Effector memory CD8-positive, alpha-beta T cell (primary cell): ENCODE measurements around the gene SUN3.
"Not testable (repeated sequence)": the region's sequence is repeated elsewhere in the genome, so short reads cannot be mapped to it uniquely, and the experiment has no call there.

Experiments used
- ATAC-seq: fragments of 150-1000 bp; cut with Tn5 transposase; replicated peaks from 2 replicates; pipeline ENCODE4 v1.10.0; 2021; ENCODE audit warnings: mild to moderate bottlenecking, moderate library complexity
- DNase-seq, 3 experiments: peaks; one replicate each; pipeline ENCODE4 v3.0.0; 2021
- H3K27ac Mint-ChIP-seq, 2 donors: one replicate each; pipeline ENCODE4 v1.8.0; 2022; ENCODE audit warnings: mild to moderate bottlenecking in 2 of 2, mixed read lengths in 2 of 2, moderate library complexity in 2 of 2
- H3K27me3 Mint-ChIP-seq, 2 donors: one replicate each; pipeline ENCODE4 v1.8.0; 2022; ENCODE audit warnings: mixed read lengths in 2 of 2
- H3K36me3 Mint-ChIP-seq: one replicate; pipeline ENCODE4 v1.8.0; 2022; ENCODE audit warnings: mild to moderate bottlenecking, moderate library complexity, mixed read lengths; ENCODE audit not compliant: insufficient read depth
- H3K4me1 Mint-ChIP-seq, 2 donors: one replicate each; pipeline ENCODE4 v1.8.0; 2022; ENCODE audit warnings: low read depth in 2 of 2, mixed read lengths in 2 of 2
- H3K4me3 Mint-ChIP-seq, 2 donors: one replicate each; pipeline ENCODE4 v1.8.0; 2022; ENCODE audit warnings: mild to moderate bottlenecking in 2 of 2, mixed read lengths in 2 of 2, moderate library complexity in 2 of 2
- H3K9me3 Mint-ChIP-seq, 2 donors: one replicate each; pipeline ENCODE4 v1.8.0; 2022; ENCODE audit warnings: mixed read lengths in 2 of 2

Gene SUN3

GRCh38 chr7:48011323-48011722 lies 17.6 kb downstream of the SUN3 start:
- peaks cover 1% of the 10 kb centered on the region in 2 donors for H3K4me1 Mint-ChIP-seq
- peaks cover 13 to 23% of the 10 kb centered on the region in 2 donors for H3K27me3 Mint-ChIP-seq
- no peaks in the 10 kb centered on the region for H3K36me3 Mint-ChIP-seq
- no peak overlapping the region for H3K4me3 Mint-ChIP-seq
- DNase-seq (no peak), ATAC-seq (no peak)
- no peak overlapping the region for H3K27ac Mint-ChIP-seq
- no peaks in the 10 kb centered on the region for H3K9me3 Mint-ChIP-seq

- H3K9me3 Mint-ChIP-seq: no peaks in the 10 kb centered on the region
- H3K36me3 Mint-ChIP-seq: no peaks in the 10 kb centered on the region
- ATAC-seq: no peak
- DNase-seq: no peak
- H3K27me3 Mint-ChIP-seq: peaks cover 7 to 22% of the 10 kb centered on the region in 2 donors
- peaks cover 0 to 1% of the 10 kb centered on the region in 2 donors for H3K4me1 Mint-ChIP-seq
- H3K27ac Mint-ChIP-seq: no peak overlapping the region
- H3K4me3 Mint-ChIP-seq: no peak overlapping the region
These were observed 19.0 kb downstream of the SUN3 start for GRCh38 chr7:48009954-48010353.

- no peaks in the 10 kb centered on the region for H3K36me3 Mint-ChIP-seq
These were observed 19.6 kb downstream of the SUN3 start for GRCh38 chr7:48009257-48009656.

GRCh38 chr7:48006866-48007265 lies 22.0 kb downstream of the SUN3 start:
- DNase-seq (no peak), ATAC-seq (no peak)
- peaks cover 0 to 1% of the 10 kb centered on the region in 2 donors for H3K4me1 Mint-ChIP-seq
- H3K27ac Mint-ChIP-seq: no peak overlapping the region
- peaks cover 7 to 19% of the 10 kb centered on the region in 2 donors for H3K27me3 Mint-ChIP-seq
- H3K36me3 Mint-ChIP-seq: no peaks in the 10 kb centered on the region
- no peaks in the 10 kb centered on the region for H3K9me3 Mint-ChIP-seq
- no peak overlapping the region for H3K4me3 Mint-ChIP-seq

More at GRCh38 chr7:48009257-48009656, 19.6 kb downstream of the SUN3 start:
- ATAC-seq: no peak
- Mint-ChIP-seq H3K4me1 (peaks cover 0 to 1% of the 10 kb centered on the region in 2 donors), H3K4me3 (no peak overlapping the region), H3K27me3 (peaks cover 7 to 21% of the 10 kb centered on the region in 2 donors), H3K9me3 (no peaks in the 10 kb centered on the region), H3K27ac (no peak overlapping the region)
- no peak for DNase-seq

- H3K36me3 Mint-ChIP-seq: no peaks in the 10 kb centered on the region
- no peak overlapping the region for H3K4me3 Mint-ChIP-seq
- H3K27ac Mint-ChIP-seq: no peak overlapping the region
- H3K27me3 Mint-ChIP-seq: peaks cover 7 to 19% of the 10 kb centered on the region in 2 donors
- H3K9me3 Mint-ChIP-seq: no peaks in the 10 kb centered on the region
- no peaks in the 10 kb centered on the region for H3K4me1 Mint-ChIP-seq
- DNase-seq (no peak), ATAC-seq (no peak)
These were observed 24.3 kb downstream of the SUN3 start for GRCh38 chr7:48004638-48005037.

GRCh38 chr7:48004032-48004431 lies 24.9 kb downstream of the SUN3 start:
- Mint-ChIP-seq H3K4me3 (no peak overlapping the region), H3K27me3 (peaks cover 7 to 19% of the 10 kb centered on the region in 2 donors), H3K36me3 (no peaks in the 10 kb centered on the region), H3K27ac (no peak overlapping the region), H3K9me3 (no peaks in the 10 kb centered on the region), H3K4me1 (no peaks in the 10 kb centered on the region)
- ATAC-seq (no peak), DNase-seq (no peak)

- H3K4me3 Mint-ChIP-seq, H3K27ac Mint-ChIP-seq, DNase-seq, H3K4me1 Mint-ChIP-seq, H3K27me3 Mint-ChIP-seq, H3K36me3 Mint-ChIP-seq, ATAC-seq, H3K9me3 Mint-ChIP-seq: not testable (repeated sequence)
These were observed 28.7 kb downstream of the SUN3 start for GRCh38 chr7:48000164-48000563.

GRCh38 chr7:47999413-47999812 lies 29.5 kb downstream of the SUN3 start:
- no peak for ATAC-seq
- Mint-ChIP-seq H3K4me1 (no peaks in the 10 kb centered on the region), H3K27me3 (peaks cover 0 to 1% of the 10 kb centered on the region in 2 donors), H3K4me3 (no peak overlapping the region), H3K27ac (no peak overlapping the region), H3K36me3 (no peaks in the 10 kb centered on the region), H3K9me3 (peaks cover 4 to 9% of the 10 kb centered on the region in 2 donors)
- no peak for DNase-seq

GRCh38 chr7:47992446-47992845 lies 36.5 kb downstream of the SUN3 start:
- peaks cover 4 to 10% of the 10 kb centered on the region in 2 donors for H3K9me3 Mint-ChIP-seq
- H3K27me3 Mint-ChIP-seq: no peaks in the 10 kb centered on the region
- H3K27ac Mint-ChIP-seq: peak overlapping the region; percentile 91 to 96
- peaks cover 14 to 15% of the 10 kb centered on the region in 2 donors for H3K4me1 Mint-ChIP-seq
- ATAC-seq: no peak
- peaks cover 4% of the 10 kb centered on the region for H3K36me3 Mint-ChIP-seq
- DNase-seq: no peak
- H3K4me3 Mint-ChIP-seq: peak overlapping the region; percentile 82 to 88

- Mint-ChIP-seq H3K27me3 (no peaks in the 10 kb centered on the region), H3K4me1 (peaks cover 14 to 15% of the 10 kb centered on the region in 2 donors), H3K27ac (peak overlapping the region; percentile 91 to 96), H3K9me3 (peaks cover 4 to 10% of the 10 kb centered on the region in 2 donors), H3K4me3 (peak overlapping the region; percentile 82 to 88), H3K36me3 (peaks cover 4% of the 10 kb centered on the region)
- peak; percentile 97 for ATAC-seq
- DNase-seq: peak; percentile 76 to 81 (median 79)
These were observed 37.1 kb downstream of the SUN3 start for GRCh38 chr7:47991741-47992311.

GRCh38 chr7:47991270-47991669 lies 37.6 kb downstream of the SUN3 start:
- peak overlapping the region; percentile 91 to 96 for H3K27ac Mint-ChIP-seq
- peaks cover 14 to 15% of the 10 kb centered on the region in 2 donors for H3K4me1 Mint-ChIP-seq
- H3K36me3 Mint-ChIP-seq: peaks cover 4% of the 10 kb centered on the region
- ATAC-seq: no peak
- H3K9me3 Mint-ChIP-seq: peaks cover 4 to 10% of the 10 kb centered on the region in 2 donors
- peak overlapping the region; percentile 82 to 88 for H3K4me3 Mint-ChIP-seq
- no peak for DNase-seq
- no peaks in the 10 kb centered on the region for H3K27me3 Mint-ChIP-seq

GRCh38 chr7:47990592-47990991 lies 38.3 kb downstream of the SUN3 start:
- peaks cover 4 to 10% of the 10 kb centered on the region in 2 donors for H3K9me3 Mint-ChIP-seq
- ATAC-seq (no peak), DNase-seq (no peak)
- no peak overlapping the region for H3K27ac Mint-ChIP-seq
- H3K36me3 Mint-ChIP-seq: peaks cover 4% of the 10 kb centered on the region
- peaks cover 14 to 15% of the 10 kb centered on the region in 2 donors for H3K4me1 Mint-ChIP-seq
- no peak overlapping the region for H3K4me3 Mint-ChIP-seq
- no peaks in the 10 kb centered on the region for H3K27me3 Mint-ChIP-seq

GRCh38 chr7:47989607-47990400 lies 39.1 kb downstream of the SUN3 start:
- not testable (repeated sequence) for H3K27ac Mint-ChIP-seq, H3K4me3 Mint-ChIP-seq, H3K9me3 Mint-ChIP-seq, ATAC-seq, H3K36me3 Mint-ChIP-seq, H3K27me3 Mint-ChIP-seq, DNase-seq
- peaks cover 14 to 15% of the 10 kb centered on the region in 2 donors for H3K4me1 Mint-ChIP-seq
